HEK293 (cell line): ENCODE measurements around the gene METTL16.

Source experiments
- IKZF3 ChIP-seq: fragments of 450-650 bp; IDR thresholded peaks from 2 replicates; pipeline ENCODE4 v1.5.0; 2018; ENCODE audit warnings: missing biosample characterization, mild to moderate bottlenecking, missing genetic modification characterization, moderate library complexity
- KLF8 ChIP-seq: fragments of 450-650 bp; formaldehyde crosslinking; IDR thresholded peaks from 2 replicates; pipeline ENCODE4 v1.5.1; 2016; ENCODE audit warnings: missing biosample characterization, missing genetic modification characterization
- MZF1 ChIP-seq: fragments of 450-650 bp; formaldehyde crosslinking; IDR thresholded peaks from 2 replicates; pipeline ENCODE4 v1.5.1; 2017; ENCODE audit warnings: missing biosample characterization, missing genetic modification characterization, borderline replicate concordance
- SALL2 ChIP-seq: fragments of 450-650 bp; formaldehyde crosslinking; IDR thresholded peaks from 2 replicates; pipeline ENCODE4 v1.5.0; 2017; ENCODE audit warnings: missing biosample characterization, mild to moderate bottlenecking, missing genetic modification characterization, borderline replicate concordance
- SCRT1 ChIP-seq: fragments of 450-650 bp; formaldehyde crosslinking; IDR thresholded peaks from 2 replicates; pipeline ENCODE4 v1.5.1; 2016; ENCODE audit warnings: missing biosample characterization, missing genetic modification characterization, borderline replicate concordance
- ZBTB20 ChIP-seq: fragments of 450-650 bp; formaldehyde crosslinking; IDR thresholded peaks from 2 replicates; pipeline ENCODE4 v1.5.1; 2016; ENCODE audit warnings: missing biosample characterization, missing genetic modification characterization
- ZNF146 ChIP-seq: fragments of 450-650 bp; formaldehyde crosslinking; IDR thresholded peaks from 2 replicates; pipeline ENCODE4 v1.5.1; 2016; ENCODE audit warnings: missing biosample characterization, missing genetic modification characterization
- ZNF2 ChIP-seq: fragments of 450-650 bp; formaldehyde crosslinking; IDR thresholded peaks from 2 replicates; pipeline ENCODE4 v1.5.1; 2016; ENCODE audit warnings: missing biosample characterization, missing genetic modification characterization
- ZNF239 ChIP-seq: fragments of 450-650 bp; formaldehyde crosslinking; IDR thresholded peaks from 2 replicates; pipeline ENCODE4 v1.5.1; 2016; ENCODE audit warnings: missing biosample characterization, missing genetic modification characterization
- ZNF311 ChIP-seq: fragments of 450-650 bp; formaldehyde crosslinking; IDR thresholded peaks from 2 replicates; pipeline ENCODE4 v1.5.1; 2017; ENCODE audit warnings: missing biosample characterization, missing genetic modification characterization, borderline replicate concordance
- ZNF366 ChIP-seq: fragments of 450-650 bp; formaldehyde crosslinking; conservative IDR thresholded peaks from 2 replicates; pipeline ENCODE4 v1.5.1; 2016; ENCODE audit warnings: missing biosample characterization, missing genetic modification characterization
- ZNF404 ChIP-seq: fragments of 450-650 bp; formaldehyde crosslinking; IDR thresholded peaks from 2 replicates; pipeline ENCODE4 v1.5.1; 2017; ENCODE audit warnings: missing biosample characterization, missing genetic modification characterization
- ZNF596 ChIP-seq: fragments of 450-650 bp; IDR thresholded peaks from 2 replicates; pipeline ENCODE4 v1.5.0; 2018; ENCODE audit warnings: missing biosample characterization, mild to moderate bottlenecking, missing genetic modification characterization, moderate library complexity
- ZNF76 ChIP-seq: fragments of 450-650 bp; formaldehyde crosslinking; IDR thresholded peaks from 2 replicates; pipeline ENCODE4; 2016; ENCODE audit warnings: low read depth, missing biosample characterization, missing genetic modification characterization, borderline replicate concordance
- ZNF768 ChIP-seq: fragments of 450-650 bp; formaldehyde crosslinking; IDR thresholded peaks from 2 replicates; pipeline ENCODE4 v1.5.1; 2018; ENCODE audit warnings: missing biosample characterization, mild to moderate bottlenecking, missing genetic modification characterization
- ZNF792 ChIP-seq: fragments of 450-650 bp; formaldehyde crosslinking; IDR thresholded peaks from 2 replicates; pipeline ENCODE4 v1.5.1; 2016; ENCODE audit warnings: missing biosample characterization, missing genetic modification characterization
- ZXDB ChIP-seq: fragments of 450-650 bp; formaldehyde crosslinking; IDR thresholded peaks from 2 replicates; pipeline ENCODE4 v1.5.1; 2016; ENCODE audit warnings: missing biosample characterization, missing genetic modification characterization
- TF ChIP-seq, protein P1 (sequence below): fragments of 450-650 bp; formaldehyde crosslinking; IDR thresholded peaks from 2 replicates; pipeline ENCODE4 v1.5.1; 2017; ENCODE audit warnings: missing biosample characterization, missing genetic modification characterization
- TF ChIP-seq, protein P2 (sequence below): fragments of 450-650 bp; formaldehyde crosslinking; IDR thresholded peaks from 2 replicates; pipeline ENCODE4 v1.5.1; 2016; ENCODE audit warnings: missing biosample characterization, missing genetic modification characterization
- TF ChIP-seq, protein P3 (sequence below): IDR thresholded peaks from 2 replicates; pipeline ENCODE4 v1.6.1; 2011; ENCODE audit warnings: mild to moderate bottlenecking, low read depth, low read length, borderline replicate concordance
- TF ChIP-seq, protein P4 (sequence below): fragments of 450-650 bp; IDR thresholded peaks from 2 replicates; pipeline ENCODE4 v1.5.1; 2018; ENCODE audit warnings: missing biosample characterization, mild to moderate bottlenecking, missing genetic modification characterization
- TF ChIP-seq, protein P5 (sequence below): sonication (generic); formaldehyde crosslinking; IDR thresholded peaks from 2 replicates; pipeline ENCODE4 v1.8.1; 2022; ENCODE audit warnings: mild to moderate bottlenecking, moderate library complexity, missing genetic modification reagents
- TF ChIP-seq, protein P6 (sequence below): fragments of 450-650 bp; formaldehyde crosslinking; IDR thresholded peaks from 2 replicates; pipeline ENCODE4 v1.5.1; 2016; ENCODE audit warnings: missing biosample characterization, missing genetic modification characterization
- TF ChIP-seq, protein P7 (sequence below): fragments of 450-650 bp; formaldehyde crosslinking; IDR thresholded peaks from 2 replicates; pipeline ENCODE4 v1.5.1; 2016; ENCODE audit warnings: missing biosample characterization, missing genetic modification characterization
- TF ChIP-seq, protein P8 (sequence below): fragments of 450-650 bp; formaldehyde crosslinking; IDR thresholded peaks from 2 replicates; pipeline ENCODE4 v1.5.1; 2016; ENCODE audit warnings: missing biosample characterization, missing genetic modification characterization

METTL16 gene

DNA sequence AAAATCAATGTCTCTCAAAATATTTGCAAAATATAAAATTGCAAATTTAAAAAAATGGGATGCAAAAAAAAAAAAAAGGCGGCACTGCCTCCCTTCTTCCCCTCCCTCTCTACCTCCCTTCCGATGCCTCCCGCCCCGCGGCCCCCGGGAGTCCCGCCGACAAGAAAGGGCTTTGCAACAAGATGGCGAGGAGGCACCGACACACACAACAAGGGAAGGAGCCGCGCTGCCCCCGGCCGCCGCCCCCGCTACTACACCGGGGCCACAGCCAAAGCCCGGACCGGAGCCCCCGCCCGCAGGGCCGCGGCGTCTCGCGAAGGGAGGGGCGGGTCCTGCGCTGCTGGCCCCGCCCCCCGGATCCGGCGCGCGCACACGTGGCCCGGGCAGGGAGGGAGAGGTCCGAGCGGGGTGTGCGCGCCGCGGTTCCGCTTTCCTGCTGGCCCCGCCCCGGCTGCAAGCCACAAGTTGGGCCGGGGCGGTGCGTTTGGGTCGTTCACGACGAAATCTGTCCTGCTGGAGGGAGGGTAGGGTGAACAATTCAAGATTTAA is 110.7 kb downstream of the METTL16 start, which contains the start of gene MNT (continued):
- TF ChIP-seq ZNF76 (tag by site-specific recombination): peak; percentile 68; the same call in 1 of the 2 replicates
- TF ChIP-seq ZNF2 (tag by site-specific recombination): no peak
- TF ChIP-seq SALL2 (tag by site-specific recombination): no peak
- TF ChIP-seq, protein P1, sequence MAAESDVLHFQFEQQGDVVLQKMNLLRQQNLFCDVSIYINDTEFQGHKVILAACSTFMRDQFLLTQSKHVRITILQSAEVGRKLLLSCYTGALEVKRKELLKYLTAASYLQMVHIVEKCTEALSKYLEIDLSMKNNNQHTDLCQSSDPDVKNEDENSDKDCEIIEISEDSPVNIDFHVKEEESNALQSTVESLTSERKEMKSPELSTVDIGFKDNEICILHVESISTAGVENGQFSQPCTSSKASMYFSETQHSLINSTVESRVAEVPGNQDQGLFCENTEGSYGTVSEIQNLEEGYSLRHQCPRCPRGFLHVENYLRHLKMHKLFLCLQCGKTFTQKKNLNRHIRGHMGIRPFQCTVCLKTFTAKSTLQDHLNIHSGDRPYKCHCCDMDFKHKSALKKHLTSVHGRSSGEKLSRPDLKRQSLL (tag by site-specific recombination): peak; percentile 32; the same call in 1 of the 2 replicates
- TF ChIP-seq, protein P2, sequence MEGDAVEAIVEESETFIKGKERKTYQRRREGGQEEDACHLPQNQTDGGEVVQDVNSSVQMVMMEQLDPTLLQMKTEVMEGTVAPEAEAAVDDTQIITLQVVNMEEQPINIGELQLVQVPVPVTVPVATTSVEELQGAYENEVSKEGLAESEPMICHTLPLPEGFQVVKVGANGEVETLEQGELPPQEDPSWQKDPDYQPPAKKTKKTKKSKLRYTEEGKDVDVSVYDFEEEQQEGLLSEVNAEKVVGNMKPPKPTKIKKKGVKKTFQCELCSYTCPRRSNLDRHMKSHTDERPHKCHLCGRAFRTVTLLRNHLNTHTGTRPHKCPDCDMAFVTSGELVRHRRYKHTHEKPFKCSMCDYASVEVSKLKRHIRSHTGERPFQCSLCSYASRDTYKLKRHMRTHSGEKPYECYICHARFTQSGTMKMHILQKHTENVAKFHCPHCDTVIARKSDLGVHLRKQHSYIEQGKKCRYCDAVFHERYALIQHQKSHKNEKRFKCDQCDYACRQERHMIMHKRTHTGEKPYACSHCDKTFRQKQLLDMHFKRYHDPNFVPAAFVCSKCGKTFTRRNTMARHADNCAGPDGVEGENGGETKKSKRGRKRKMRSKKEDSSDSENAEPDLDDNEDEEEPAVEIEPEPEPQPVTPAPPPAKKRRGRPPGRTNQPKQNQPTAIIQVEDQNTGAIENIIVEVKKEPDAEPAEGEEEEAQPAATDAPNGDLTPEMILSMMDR: peak; percentile 74
- 0 out of 2 replicates have a peak, but pooled peaks have one; percentile 72 for TF ChIP-seq IKZF3 (tag by site-specific recombination)
- peak; percentile 47; the same call in 1 of the 2 replicates for TF ChIP-seq ZBTB20 (tag by site-specific recombination)
- TF ChIP-seq, protein P3, sequence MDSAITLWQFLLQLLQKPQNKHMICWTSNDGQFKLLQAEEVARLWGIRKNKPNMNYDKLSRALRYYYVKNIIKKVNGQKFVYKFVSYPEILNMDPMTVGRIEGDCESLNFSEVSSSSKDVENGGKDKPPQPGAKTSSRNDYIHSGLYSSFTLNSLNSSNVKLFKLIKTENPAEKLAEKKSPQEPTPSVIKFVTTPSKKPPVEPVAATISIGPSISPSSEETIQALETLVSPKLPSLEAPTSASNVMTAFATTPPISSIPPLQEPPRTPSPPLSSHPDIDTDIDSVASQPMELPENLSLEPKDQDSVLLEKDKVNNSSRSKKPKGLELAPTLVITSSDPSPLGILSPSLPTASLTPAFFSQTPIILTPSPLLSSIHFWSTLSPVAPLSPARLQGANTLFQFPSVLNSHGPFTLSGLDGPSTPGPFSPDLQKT: no peak; the same call in 1 of the 2 replicates
- 0 out of 2 replicates have a peak, but pooled peaks have one; percentile 11 for TF ChIP-seq ZNF366 (tag by site-specific recombination)
- TF ChIP-seq MZF1 (tag by site-specific recombination): no peak
- no peak for TF ChIP-seq ZNF146 (tag by site-specific recombination)
- TF ChIP-seq ZNF239 (tag by site-specific recombination): no peak
- no peak for TF ChIP-seq ZNF596
- no peak for TF ChIP-seq ZNF311 (tag by site-specific recombination)
- peak; percentile 77; the same call in 1 of the 2 replicates for TF ChIP-seq SCRT1 (tag by site-specific recombination)
- TF ChIP-seq ZXDB (tag by site-specific recombination): peak; percentile 45; the same call in 1 of the 2 replicates
- TF ChIP-seq ZNF404 (tag by site-specific recombination): no peak
- TF ChIP-seq ZNF768 (tag by site-specific recombination): no peak
- TF ChIP-seq, protein P4, sequence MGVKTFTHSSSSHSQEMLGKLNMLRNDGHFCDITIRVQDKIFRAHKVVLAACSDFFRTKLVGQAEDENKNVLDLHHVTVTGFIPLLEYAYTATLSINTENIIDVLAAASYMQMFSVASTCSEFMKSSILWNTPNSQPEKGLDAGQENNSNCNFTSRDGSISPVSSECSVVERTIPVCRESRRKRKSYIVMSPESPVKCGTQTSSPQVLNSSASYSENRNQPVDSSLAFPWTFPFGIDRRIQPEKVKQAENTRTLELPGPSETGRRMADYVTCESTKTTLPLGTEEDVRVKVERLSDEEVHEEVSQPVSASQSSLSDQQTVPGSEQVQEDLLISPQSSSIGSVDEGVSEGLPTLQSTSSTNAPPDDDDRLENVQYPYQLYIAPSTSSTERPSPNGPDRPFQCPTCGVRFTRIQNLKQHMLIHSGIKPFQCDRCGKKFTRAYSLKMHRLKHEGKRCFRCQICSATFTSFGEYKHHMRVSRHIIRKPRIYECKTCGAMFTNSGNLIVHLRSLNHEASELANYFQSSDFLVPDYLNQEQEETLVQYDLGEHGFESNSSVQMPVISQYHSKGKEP (tag by site-specific recombination): peak; percentile 76; the same call in 1 of the 2 replicates
- TF ChIP-seq, protein P5, sequence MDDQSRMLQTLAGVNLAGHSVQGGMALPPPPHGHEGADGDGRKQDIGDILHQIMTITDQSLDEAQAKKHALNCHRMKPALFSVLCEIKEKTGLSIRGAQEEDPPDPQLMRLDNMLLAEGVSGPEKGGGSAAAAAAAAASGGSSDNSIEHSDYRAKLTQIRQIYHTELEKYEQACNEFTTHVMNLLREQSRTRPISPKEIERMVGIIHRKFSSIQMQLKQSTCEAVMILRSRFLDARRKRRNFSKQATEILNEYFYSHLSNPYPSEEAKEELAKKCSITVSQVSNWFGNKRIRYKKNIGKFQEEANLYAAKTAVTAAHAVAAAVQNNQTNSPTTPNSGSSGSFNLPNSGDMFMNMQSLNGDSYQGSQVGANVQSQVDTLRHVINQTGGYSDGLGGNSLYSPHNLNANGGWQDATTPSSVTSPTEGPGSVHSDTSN (CRISPR knock-in tag): no peak
- TF ChIP-seq, protein P6, sequence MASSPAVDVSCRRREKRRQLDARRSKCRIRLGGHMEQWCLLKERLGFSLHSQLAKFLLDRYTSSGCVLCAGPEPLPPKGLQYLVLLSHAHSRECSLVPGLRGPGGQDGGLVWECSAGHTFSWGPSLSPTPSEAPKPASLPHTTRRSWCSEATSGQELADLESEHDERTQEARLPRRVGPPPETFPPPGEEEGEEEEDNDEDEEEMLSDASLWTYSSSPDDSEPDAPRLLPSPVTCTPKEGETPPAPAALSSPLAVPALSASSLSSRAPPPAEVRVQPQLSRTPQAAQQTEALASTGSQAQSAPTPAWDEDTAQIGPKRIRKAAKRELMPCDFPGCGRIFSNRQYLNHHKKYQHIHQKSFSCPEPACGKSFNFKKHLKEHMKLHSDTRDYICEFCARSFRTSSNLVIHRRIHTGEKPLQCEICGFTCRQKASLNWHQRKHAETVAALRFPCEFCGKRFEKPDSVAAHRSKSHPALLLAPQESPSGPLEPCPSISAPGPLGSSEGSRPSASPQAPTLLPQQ (tag by site-specific recombination): 0 out of 2 replicates have a peak, but pooled peaks have one; percentile 13
- peak; percentile 79 for TF ChIP-seq KLF8 (tag by site-specific recombination)
- TF ChIP-seq, protein P7, sequence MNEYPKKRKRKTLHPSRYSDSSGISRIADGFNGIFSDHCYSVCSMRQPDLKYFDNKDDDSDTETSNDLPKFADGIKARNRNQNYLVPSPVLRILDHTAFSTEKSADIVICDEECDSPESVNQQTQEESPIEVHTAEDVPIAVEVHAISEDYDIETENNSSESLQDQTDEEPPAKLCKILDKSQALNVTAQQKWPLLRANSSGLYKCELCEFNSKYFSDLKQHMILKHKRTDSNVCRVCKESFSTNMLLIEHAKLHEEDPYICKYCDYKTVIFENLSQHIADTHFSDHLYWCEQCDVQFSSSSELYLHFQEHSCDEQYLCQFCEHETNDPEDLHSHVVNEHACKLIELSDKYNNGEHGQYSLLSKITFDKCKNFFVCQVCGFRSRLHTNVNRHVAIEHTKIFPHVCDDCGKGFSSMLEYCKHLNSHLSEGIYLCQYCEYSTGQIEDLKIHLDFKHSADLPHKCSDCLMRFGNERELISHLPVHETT: peak; percentile 80
- TF ChIP-seq, protein P8, sequence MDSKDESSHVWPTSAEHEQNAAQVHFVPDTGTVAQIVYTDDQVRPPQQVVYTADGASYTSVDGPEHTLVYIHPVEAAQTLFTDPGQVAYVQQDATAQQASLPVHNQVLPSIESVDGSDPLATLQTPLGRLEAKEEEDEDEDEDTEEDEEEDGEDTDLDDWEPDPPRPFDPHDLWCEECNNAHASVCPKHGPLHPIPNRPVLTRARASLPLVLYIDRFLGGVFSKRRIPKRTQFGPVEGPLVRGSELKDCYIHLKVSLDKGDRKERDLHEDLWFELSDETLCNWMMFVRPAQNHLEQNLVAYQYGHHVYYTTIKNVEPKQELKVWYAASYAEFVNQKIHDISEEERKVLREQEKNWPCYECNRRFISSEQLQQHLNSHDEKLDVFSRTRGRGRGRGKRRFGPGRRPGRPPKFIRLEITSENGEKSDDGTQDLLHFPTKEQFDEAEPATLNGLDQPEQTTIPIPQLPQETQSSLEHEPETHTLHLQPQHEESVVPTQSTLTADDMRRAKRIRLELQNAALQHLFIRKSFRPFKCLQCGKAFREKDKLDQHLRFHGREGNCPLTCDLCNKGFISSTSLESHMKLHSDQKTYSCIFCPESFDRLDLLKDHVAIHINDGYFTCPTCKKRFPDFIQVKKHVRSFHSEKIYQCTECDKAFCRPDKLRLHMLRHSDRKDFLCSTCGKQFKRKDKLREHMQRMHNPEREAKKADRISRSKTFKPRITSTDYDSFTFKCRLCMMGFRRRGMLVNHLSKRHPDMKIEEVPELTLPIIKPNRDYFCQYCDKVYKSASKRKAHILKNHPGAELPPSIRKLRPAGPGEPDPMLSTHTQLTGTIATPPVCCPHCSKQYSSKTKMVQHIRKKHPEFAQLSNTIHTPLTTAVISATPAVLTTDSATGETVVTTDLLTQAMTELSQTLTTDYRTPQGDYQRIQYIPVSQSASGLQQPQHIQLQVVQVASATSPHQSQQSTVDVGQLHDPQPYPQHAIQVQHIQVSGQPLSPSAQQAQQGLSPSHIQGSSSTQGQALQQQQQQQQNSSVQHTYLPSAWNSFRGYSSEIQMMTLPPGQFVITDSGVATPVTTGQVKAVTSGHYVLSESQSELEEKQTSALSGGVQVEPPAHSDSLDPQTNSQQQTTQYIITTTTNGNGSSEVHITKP (tag by site-specific recombination): peak; percentile 100
- TF ChIP-seq ZNF792: no peak
